Measurements from ENCODE around the gene ANKRD9. TPM values are rescaled to one million over a fixed set of nuclear protein-coding genes. Genes with fewer than 3 reads are reported as not detected.

The ANKRD9 gene
- total and polyA plus RNA-seq, 9 of the 15 experiments (the other 6 are each of a cell fraction or from before 2014, with no cell fraction given): 0.04 to 32.9 (median 5.3) TPM

DNA sequence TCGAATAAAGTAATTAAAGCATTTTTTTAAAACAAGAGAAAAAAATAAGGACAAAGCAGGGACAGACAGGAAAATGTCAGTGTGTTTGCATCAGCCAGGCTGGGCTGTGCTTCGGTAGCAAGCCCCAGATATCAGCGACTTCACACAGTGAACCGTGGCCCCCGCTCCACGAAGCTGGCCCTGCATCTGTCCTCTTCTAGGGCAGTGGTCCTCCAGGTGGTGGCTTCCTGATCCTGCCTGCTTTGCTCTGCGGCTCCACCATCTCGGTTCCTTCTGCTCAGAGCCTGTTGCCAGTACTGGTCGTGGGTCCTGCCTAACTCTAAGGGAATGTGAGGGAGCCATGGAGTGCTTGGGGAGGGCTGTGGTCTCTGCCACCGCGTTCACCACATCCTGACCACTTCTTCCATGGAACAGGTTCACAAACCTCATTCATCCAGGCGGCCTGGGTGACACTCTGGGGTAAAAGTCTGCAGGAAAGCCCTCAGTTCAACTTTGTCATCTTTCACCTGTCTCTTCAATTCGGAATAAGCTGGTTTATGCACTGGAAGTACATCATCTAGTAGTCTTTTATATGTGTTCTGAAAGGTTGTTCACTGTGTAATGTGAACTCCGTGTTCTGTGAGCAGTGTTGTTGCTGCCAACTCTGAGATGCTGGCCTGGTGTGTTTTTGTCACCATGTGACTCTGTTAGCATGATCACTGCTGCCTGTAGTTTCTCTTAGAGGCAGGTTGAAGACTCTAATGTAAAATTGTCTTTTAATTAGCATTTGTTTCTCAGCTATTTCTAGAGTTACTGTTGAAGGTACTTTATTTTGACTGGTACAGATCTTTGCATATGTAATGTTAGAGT is 47.9 kb downstream of the ANKRD9 start (continued):
- TF ChIP-seq ZBTB17 (CRISPR knock-in tag; IDR thresholded peaks at IDR 0.05) (peak; percentile 69; the same call in 1 of the 2 replicates), MGA (IDR thresholded peaks at IDR 0.05) (peak; percentile 74), NFRKB (IDR thresholded peaks at IDR 0.05; ENCODE audit: low read depth) (peak; percentile 49; the same call in 1 of the 2 replicates), BRD9 (IDR thresholded peaks at IDR 0.05; ENCODE audit: low read depth, partially characterized antibody) (peak; percentile 49), ETS2 (tag; IDR thresholded peaks at IDR 0.05; ENCODE audit: borderline replicate concordance, poor library complexity, severe bottlenecking) (no peak), POLR2H (tag; IDR thresholded peaks at IDR 0.05; ENCODE audit: low read depth) (peak; percentile 70), ZNF766 (CRISPR knock-in tag; conservative IDR thresholded peaks at IDR 0.05) (0 out of 2 replicates have a peak, but pooled peaks have one; percentile 45), ZNF584 (CRISPR knock-in tag; IDR thresholded peaks at IDR 0.05; ENCODE audit: low read depth) (peak; percentile 86), RCOR1 (IDR thresholded peaks at IDR 0.05; ENCODE audit: borderline replicate concordance in 1 of 2, low read depth in 2 of 2, low read length in 2 of 2) (0 out of 4 replicates have a peak, but pooled peaks of 1 of the 2 experiments have one; percentile 4), HDAC8 (tag; IDR thresholded peaks at IDR 0.05) (peak; percentile 68; the same call in 1 of the 2 replicates)
